HG02642 (cell line): ENCODE measurements around the gene ZNF774.
"Not testable (repeated sequence)": the region's sequence is repeated elsewhere in the genome, so short reads cannot be mapped to it uniquely, and the experiment has no call there.

ENCODE experiments used
- ATAC-seq: cut with Tn5 transposase; IDR thresholded peaks from one replicate; pipeline ENCODE4 v1.9.1; 2021; ENCODE audit warnings: mild to moderate bottlenecking; ENCODE audit not compliant: unreplicated experiment, poor library complexity

ZNF774 gene

DNA sequence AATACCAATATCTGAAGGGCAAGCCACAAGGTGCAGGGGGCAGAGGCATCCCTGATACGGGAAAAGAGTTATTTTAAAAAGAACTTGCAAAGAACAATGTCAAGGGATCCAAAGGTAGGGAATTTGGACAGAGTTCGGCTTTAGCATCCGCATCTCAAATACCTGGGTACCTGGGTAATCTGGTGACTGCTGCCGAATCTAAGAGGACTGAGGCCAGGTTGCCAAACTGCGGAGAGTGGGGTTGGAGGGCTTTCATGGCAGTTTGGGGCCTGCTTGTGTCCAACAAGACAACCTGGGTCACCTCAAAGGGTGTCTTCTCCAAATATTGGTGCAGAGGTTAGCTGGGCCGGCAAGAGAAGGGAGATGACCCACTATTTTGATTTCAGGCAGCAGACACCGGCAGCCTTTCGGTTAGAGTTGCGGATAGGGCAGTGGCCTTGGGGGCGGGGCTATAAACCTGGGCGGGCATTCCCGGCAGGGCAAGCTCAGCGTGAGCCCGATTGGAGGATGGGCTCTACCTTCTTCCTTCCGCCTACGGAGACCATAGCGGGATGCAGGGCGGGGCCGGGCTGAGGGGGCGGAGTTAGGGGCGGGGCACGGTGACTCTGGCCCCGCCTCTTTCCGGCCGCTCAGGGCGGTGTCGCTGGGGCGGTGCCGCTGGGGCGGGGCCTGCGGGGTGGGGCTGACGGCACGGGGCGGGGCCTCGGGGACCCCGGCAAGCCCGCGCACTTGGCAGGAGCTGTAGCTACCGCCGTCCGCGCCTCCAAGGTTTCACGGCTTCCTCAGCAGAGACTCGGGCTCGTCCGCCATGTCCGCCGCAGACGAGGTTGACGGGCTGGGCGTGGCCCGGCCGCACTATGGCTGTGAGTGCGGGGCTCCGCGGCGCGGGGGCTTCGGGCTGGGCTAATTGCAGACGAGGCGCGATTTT lies 35.7 kb downstream of the ZNF774 start, which contains the start of gene IQGAP1:
Gene IQGAP1 (plus strand): TSS at position 709 of the 928 bp plus-strand sequence. CDS start 100 bp downstream, at position 809.
- peak; percentile 93 for ATAC-seq

DNA sequence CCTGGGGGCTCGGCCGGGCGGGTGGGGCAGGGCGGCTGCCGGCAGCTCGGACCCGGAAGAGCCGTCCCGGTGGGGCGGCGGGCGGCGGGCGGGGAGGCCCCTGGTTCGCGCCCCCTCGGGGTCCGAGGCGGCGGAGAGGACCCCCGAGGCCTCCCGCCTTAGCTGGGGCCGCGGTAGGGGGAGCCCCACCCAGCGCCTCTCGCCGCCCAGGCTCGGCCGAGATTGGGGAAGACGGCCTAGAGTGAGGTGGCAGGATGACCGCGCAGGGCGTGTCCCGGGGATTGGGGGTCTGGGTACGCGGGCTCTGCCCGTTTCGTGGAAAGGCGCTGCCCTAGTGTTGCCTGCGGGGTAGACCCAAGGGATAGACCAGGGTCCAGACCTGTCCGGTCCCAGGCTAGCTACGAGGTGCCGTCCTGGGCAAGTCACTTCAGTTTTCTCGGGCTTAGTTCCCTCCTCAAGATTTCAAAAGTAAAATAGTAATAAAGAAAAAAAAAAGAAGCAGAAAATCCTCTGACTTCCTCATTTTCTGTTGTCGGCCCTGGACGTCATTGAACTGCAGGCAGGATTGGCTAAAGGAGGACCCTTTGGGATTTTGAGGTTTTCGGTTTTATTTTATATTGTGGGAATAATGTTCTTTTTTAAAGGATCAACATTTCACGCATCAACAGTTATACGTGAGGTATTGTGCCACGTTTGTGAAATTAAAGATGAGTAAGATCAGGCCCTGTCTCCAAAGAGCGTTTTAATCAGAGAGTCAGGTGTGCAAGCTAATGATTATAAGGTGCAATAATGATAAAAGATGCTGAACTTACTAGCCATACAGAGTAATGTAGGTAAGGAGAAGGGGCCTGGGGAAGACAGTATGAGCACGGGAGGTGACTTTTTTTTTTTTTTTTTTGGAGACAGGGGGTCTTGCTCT lies 36.6 kb downstream of the ZNF774 start:
- ATAC-seq = peak; percentile 53

DNA sequence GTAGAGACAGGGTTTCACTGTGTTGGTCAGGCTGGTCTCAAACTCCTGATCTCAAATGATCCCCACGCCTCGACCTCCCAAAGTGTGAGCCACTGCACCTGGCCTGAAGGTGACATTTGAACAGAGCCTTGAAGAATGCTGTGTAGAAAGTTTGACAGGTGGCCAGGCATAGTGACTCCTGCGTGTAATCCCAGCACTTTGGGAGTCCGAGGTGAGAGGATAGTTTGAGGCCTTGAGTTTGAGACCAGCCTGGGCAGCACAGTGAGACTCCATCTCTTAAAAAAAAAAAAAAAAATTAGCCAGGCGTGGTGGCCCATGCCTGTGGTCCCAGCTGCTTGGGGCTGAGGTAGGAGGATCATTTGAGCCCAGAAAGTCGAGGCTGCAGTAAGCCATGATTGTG lies 37.4 kb downstream of the ZNF774 start:
- ATAC-seq = no peak

DNA sequence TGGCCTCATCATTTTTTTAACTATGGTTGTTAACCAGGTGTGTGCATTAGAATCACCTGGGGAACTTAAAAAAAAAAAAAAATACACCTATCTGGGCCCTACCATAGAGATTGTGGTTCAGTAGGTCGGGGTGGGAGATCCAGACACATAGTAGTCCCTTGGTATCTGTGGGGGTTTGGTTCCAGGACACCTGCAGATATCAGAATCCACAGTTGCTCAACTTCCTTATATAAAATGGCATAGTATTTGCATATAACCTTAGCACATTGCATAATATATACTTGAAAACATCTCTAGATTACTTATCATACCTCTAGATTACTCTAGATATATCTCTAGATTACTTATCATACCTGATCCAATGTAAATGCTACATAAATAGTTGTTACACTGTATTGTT lies 41.0 kb downstream of the ZNF774 start:
- no peak for ATAC-seq

DNA sequence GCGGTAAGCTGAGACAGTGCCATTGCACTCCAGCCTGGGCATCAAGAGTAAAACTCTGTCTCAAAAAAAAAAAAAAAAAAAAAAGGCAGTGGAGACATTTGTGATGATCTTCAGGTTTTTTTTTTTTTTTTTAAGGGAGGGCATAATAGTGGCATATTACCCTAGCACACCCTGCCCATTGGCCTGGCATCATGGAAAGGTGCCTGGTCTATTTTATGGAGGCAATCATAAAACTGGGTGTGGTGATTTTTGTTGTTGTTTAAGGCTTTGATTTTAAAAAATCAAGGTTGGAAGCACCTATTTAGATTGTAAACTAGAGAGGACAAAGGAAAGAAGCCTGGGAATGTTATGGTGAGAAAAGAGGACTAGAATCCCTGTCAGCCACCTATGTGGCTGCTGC lies 42.0 kb downstream of the ZNF774 start:
- ATAC-seq = no peak

DNA sequence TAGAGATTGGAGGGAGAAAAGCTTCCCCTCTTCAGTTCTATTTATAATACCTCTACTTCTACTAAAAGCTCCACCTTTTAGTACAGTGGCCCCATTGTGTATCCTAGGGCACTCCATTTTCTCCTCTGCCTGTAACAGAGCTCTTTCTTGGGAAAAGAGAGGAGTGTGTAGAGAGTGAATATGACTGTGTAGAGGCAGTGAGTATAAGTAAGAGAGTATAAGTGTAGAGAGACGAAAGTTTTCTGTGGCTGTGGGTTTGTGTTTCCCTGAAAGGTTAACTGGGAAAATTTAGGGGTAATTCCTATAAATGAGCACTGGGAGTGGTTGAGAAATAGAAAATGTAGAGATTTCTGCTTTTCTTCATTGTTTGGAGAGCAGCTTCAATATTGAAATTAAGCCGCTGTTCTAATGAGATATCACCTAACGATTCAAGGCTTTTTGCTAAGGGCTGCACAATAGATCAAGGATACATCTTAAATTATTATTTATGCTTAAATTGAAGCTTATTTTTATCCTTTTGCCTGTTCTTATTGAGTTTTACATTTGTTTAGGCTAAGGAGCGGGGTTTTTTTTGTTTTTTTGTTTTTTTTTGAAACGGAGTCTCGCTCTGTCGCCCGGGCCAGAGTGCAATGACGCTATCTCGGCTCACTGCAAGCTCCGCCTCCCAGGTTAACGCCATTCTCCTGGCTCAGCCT lies 42.8 kb downstream of the ZNF774 start:
- ATAC-seq = no peak

DNA sequence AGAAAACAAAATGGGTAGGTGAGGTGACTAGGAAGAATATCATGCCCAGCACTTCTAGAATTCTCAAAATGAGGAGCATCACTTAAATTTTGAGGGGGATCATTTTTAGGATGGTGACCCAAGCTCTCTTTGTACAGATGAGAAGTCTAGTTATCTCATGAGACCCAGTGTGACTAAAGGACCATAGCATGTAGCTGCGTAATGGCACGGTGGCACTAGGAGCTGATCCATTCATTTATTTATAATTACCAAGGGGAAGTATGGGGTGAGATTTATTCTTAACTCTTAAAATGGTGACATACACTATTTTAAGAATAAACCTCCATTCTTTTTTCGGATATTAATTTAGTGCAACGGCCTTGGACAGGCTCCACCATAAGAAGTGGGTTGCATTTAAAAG lies 44.2 kb downstream of the ZNF774 start:
- ATAC-seq = no peak

DNA sequence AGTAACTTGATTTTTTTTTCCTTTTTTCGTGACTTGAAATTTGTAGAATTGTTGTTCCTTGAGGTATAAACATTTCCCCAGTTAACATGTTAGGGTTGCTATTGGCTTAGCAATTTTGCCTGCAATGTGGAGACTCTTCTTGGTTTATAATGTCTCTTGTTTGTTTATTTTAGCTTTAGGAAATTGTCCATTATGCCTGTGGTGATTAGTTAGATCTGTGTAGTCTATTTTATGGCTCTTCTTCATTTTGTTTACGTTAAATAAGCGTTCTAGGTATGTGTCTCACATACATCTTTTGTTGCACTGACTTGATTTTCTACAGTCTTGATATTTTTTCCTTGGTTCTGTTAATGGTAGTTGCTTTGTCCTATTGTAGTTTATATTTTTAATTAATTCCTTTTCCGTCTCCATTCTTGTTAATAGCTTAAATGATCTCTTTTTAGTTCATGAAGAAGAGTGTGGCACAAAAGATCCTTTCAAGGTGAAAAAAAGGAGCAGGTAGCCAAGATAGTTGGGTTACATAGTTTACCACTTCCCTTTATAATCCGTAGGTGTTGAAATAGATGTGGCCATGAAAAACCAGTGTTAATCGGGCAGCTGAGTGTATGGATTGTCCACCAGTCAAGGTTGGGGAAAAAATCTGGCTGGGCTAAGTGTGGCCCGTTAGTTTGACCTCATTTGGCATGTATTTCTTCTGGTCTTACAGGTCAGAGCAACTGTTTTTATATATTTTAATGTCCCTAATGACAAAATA lies 48.1 kb downstream of the ZNF774 start:
- ATAC-seq = no peak

DNA sequence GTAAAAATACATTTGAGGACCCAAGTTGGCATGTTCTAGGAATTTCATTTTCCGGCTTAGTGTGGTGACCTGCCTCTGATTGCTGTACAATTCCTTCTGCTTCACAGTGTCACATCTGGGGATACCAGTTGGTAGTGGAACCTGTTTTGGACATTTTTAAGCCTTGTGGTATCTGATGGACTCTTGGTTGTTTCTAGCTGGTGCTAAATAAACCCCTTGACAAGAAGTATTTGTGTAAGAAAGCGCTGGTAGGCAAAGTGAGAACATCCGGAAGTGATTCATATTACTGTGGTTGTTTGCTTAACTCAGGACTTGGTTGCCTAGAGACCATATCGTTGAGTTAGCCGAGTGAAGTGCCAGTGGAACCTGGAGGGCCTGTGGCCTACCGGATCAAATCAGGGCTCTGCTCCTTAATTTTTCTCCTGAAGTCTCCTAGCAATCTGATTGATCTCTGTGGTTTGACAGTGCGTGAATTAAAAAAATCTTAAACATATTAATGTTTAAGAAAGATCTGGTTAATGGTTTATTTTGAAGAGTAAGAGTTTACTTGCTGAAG lies 48.8 kb downstream of the ZNF774 start:
- ATAC-seq = peak; percentile 97

DNA sequence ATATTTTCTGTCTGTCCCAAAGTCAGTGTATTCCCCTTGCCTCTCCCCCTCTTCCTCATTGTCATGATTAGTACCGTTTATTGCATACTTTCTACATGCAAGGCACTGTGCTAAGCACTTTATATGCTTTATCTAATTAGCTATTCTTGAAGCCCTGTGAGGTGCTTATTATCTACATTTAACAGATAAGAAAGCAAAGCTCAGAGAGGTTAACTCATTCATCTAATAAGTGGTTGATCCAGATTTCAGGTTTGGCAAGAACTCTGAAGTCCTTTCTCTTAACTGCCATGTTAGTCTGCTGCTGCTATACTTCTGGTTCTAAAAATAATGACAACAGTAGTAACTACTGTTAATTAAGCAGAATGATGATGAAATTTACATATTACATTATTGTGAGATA lies 49.4 kb downstream of the ZNF774 start:
- ATAC-seq = no peak

DNA sequence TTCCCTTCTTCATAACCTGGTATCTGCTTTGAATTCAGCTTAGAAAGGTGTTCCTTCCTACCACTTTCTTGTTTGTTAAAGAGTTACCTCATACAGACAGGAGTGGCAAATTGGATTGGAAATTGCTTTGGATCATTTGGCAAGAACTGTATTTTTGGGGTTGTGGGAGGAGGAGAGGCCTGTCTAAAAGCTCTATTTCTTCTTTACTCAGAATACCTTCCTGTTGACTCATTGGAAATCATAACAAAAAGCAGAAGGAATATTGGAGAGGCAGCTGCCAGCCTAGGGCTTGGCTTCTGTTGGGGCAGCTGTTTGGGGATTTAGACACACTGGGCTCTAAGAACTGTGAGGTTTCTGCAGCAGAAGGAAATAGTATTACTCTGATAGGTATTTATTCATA lies 50.1 kb downstream of the ZNF774 start:
- no peak for ATAC-seq

DNA sequence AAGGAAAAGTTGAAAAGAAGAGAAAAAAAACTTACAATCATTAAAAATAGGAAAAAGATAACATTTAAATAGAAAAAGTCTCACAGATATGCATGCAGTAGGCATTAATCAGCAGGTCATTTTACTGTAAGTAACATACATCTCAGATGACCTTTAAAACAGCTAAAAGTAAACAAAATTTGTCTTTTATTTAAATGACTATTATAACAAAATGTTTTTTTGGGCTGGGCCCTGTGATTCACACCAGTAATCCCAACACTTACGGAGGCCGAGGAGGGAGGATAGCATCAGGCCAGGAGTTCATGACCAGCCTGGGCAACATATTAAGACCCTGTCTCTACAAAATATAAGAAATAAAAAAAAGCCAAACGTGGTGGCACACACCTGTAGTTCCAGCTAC lies 50.7 kb downstream of the ZNF774 start:
- ATAC-seq = no peak

DNA sequence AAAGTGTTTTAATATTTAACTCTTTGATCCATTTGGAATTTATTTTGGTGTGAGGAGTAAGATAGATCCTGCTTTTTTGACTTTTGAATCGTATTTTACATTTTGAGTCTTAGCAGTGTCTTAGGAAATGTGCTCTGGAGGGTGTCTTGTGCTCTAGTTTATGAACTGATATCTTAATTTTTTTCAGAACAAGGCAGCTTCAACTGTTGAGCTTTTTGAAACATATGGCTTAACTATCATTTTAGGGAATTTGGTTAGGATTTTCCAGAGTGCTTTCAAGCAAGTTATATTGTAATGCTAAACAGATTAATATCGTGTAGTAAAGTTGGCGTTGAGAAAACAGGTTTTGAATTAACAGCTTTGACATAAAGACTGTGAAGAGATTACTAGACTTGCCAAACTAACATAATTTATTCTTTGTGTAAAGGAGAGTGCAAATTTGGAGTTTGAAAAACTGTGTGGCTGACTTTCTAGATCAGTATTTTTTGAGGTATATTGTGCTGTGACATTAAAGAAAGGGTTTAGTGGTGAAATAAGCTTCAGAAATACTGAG lies 53.0 kb downstream of the ZNF774 start:
- ATAC-seq = no peak

DNA sequence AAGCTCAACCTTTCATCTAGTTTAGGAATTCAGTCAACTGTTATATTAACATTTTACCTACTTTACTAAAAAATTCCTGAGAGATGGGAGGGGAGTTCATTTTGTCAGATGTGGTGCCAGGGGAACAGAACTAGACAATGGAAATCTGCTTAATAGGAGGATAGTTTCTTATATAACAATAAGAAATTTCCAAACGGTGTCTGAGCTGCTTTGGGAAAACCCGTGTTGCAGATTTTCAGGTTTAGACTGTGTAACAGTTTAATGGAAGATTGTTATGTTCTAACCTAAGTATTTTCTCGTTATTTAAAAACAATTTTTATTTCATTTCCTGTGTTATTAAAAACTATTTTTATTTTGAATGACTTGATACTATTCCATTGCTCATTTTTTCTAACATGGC lies 55.3 kb downstream of the ZNF774 start:
- ATAC-seq = no peak

DNA sequence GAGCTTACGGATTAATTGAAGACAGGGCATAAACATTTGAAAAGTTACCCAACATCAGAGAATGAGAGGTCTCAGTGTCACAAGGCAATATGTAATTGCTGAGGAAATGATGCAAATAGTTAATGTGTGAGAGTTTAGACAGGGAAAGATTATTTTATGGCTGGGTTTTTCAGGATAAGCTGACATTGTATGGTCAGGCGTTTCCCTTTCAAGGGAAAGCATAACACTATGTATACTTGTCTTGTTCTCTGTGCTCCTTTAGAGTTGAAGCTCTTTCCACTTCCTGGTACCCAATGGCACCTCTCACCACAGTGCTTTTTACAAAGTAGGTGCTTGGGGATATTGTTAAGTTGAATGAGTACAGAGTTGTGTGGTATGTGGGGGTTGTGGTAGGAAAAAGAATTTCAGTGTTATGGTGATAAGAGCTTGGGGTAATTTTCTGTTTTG lies 55.8 kb downstream of the ZNF774 start:
- no peak for ATAC-seq

DNA sequence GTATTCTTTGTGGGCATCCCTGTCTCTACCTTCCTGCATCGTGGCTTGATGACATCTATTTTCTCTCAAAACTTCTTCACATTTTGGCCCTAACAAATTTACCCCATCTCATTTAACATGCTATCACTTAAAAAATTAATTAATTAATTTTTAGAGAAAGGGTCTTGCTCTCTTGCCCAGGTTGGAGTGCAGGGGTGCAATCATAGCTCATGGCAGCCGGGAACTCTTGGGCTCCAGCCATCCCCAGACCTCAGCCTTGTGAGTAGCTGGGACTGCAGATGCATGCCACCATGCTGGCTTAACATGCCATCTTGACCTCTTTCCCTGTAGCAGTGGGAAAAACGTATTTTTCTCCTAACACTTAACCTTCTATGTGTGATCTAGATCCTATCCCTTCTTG lies 56.6 kb downstream of the ZNF774 start:
- no peak for ATAC-seq

DNA sequence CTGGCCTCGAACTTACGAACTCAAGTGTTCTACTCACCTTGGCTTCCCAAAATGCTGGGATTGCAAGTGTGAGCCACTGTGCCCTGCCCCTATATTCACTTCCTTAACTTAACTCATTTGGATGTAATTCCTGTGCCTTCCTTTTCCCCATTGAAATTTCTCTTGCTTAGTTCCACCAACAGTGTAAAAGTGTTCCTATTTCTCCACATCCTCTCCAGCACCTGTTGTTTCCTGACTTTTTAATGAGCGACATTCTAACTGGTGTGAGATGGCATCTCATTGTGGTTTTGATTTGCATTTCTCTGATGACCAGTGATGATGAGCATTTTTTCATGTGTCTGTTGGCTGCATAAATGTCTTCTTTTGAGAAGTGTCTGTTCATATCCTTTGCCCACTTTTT lies 57.5 kb downstream of the ZNF774 start:
- not testable (repeated sequence) for ATAC-seq

DNA sequence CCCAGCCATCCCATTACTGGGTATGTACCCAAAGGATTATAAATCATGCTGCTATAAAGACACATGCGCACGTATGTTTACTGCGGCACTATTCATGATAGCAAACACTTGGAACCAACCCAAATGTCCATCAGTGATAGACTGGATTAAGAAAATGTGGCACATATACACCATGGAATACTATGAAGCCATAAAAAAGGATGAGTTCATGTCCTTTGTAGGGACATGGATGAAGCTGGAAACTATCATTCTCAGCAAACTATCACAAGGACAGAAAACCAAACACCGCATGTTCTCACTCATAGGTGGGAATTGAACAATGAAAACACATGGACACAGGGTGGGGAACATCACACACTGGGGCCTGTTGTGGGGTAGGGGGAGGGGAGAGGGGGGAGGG lies 58.2 kb downstream of the ZNF774 start:
- not testable (repeated sequence) for ATAC-seq

DNA sequence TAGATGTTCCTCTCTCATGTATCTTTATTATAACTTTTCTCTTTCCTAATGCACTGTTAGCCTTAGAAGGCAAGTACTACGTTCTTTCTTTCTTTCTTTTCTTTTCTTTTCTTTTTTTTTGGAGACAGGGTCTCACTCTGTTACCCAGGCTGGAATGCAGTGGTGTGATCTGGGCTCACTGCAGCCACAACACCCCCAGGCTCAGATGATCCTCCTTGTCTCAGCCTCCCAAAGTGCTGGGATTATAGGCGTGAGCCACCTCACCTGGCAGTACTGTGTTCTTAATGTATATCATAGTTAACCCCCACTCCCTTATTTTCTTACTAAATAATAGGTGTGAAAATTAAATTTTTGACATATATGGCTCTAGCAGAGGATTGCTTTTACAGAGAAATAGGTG lies 59.1 kb downstream of the ZNF774 start:
- ATAC-seq = no peak
